COLO668 (cell line): ENCODE data around the gene ZFYVE9.
A peak's percentile ranks its signal among the peaks of the same experiment; 100 is the strongest.

Experiments used
- DNase-seq: peaks from one replicate; lab custom pipeline; 2025; ENCODE audit not compliant: unreplicated experiment; lab: John Stamatoyannopoulos, UW

Gene ZFYVE9

GRCh38 chr1:52321061-52321460, 179.2 kb downstream of the ZFYVE9 start:
- no peak for DNase-seq

- no peak for DNase-seq
These were observed 181.8 kb downstream of the ZFYVE9 start for GRCh38 chr1:52323731-52324130.

GRCh38 chr1:52325786-52326185, 183.9 kb downstream of the ZFYVE9 start:
- no peak for DNase-seq

- DNase-seq: no peak
These were observed 186.7 kb downstream of the ZFYVE9 start for GRCh38 chr1:52328615-52329014.

GRCh38 chr1:52332411-52332810, 190.5 kb downstream of the ZFYVE9 start:
- DNase-seq: no peak

- DNase-seq: no peak
These were observed 193.1 kb downstream of the ZFYVE9 start for GRCh38 chr1:52334906-52335528.

GRCh38 chr1:52337439-52337838, 195.6 kb downstream of the ZFYVE9 start:
- DNase-seq: no peak

- DNase-seq: no peak
These were observed 199.9 kb downstream of the ZFYVE9 start for GRCh38 chr1:52341655-52342260.

- no peak for DNase-seq
These were observed 202.1 kb downstream of the ZFYVE9 start for GRCh38 chr1:52343979-52344378.

- DNase-seq: no peak
These were observed 203.4 kb downstream of the ZFYVE9 start for GRCh38 chr1:52345252-52345651.

GRCh38 chr1:52346653-52347052, 204.8 kb downstream of the ZFYVE9 start:
- no peak for DNase-seq

- DNase-seq: peak; percentile 37
These were observed 206.9 kb downstream of the ZFYVE9 start for GRCh38 chr1:52348704-52349300.

- no peak for DNase-seq
These were observed 210.8 kb downstream of the ZFYVE9 start for GRCh38 chr1:52352690-52353089.

GRCh38 chr1:52355436-52355835, 213.5 kb downstream of the ZFYVE9 start:
- no peak for DNase-seq

GRCh38 chr1:52355847-52356505, 214.1 kb downstream of the ZFYVE9 start:
- DNase-seq: no peak

GRCh38 chr1:52356818-52357355, 215.0 kb downstream of the ZFYVE9 start:
- no peak for DNase-seq

GRCh38 chr1:52357397-52357796, 215.5 kb downstream of the ZFYVE9 start:
- no peak for DNase-seq

GRCh38 chr1:52358851-52359497, 217.1 kb downstream of the ZFYVE9 start:
- DNase-seq: no peak

- no peak for DNase-seq
These were observed 218.0 kb downstream of the ZFYVE9 start for GRCh38 chr1:52359676-52360594.

GRCh38 chr1:52360595-52360968, 218.7 kb downstream of the ZFYVE9 start:
- DNase-seq: no peak
